ENCODE measurements around the gene CLIP3.

The CLIP3 gene

DNA sequence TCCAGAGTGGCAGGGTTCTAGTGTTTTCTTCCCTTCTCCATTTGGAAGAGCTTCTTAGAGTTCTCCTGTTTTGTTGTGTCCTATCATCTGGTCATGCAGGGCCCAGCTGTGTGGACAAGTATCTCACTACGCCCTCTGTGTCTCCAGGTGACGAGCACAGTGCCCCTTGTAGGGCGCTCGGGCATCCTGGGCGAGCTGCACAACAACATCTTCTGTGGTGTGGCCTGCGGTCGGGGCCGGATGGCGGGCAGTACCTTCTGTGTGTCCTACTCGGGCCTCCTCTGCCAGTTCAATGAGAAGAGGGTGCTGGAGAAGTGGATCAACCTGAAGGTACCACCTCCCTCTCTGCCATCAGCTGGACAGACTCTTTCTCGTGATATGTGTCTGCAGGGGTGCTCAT, 35.0 kb upstream of the CLIP3 start:
- no peak for DNase-seq (ENCODE audit: low read depth in 2 of 2)
- TF ChIP-seq, protein P1, sequence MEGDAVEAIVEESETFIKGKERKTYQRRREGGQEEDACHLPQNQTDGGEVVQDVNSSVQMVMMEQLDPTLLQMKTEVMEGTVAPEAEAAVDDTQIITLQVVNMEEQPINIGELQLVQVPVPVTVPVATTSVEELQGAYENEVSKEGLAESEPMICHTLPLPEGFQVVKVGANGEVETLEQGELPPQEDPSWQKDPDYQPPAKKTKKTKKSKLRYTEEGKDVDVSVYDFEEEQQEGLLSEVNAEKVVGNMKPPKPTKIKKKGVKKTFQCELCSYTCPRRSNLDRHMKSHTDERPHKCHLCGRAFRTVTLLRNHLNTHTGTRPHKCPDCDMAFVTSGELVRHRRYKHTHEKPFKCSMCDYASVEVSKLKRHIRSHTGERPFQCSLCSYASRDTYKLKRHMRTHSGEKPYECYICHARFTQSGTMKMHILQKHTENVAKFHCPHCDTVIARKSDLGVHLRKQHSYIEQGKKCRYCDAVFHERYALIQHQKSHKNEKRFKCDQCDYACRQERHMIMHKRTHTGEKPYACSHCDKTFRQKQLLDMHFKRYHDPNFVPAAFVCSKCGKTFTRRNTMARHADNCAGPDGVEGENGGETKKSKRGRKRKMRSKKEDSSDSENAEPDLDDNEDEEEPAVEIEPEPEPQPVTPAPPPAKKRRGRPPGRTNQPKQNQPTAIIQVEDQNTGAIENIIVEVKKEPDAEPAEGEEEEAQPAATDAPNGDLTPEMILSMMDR (IDR thresholded peaks at IDR 0.05; ENCODE audit: low read depth, low read length) = no peak
- no peak overlapping the region for H3K4me3 ChIP-seq (replicated peaks in 1 of 2; ENCODE audit: low read depth in 2 of 2, low read length in 2 of 2)

DNA sequence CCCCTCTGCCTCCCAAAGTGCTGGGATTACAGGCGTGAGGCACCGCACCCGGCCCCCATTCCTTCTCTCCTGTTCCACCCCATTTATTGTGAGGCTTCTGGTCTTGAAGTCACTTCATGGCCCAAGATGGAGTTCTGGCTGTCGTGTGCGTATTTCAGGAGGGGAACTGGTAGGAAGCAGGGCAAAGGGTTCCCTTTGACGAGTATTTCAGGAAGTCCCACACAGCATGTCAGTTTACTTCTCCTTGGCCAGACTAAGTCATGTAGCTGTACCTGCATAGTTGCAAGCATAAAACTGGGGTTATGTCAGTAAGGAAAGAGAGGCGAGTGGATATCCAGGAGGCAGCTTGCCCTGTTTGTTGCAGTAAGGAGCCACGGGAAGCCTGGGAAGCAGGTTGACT, 32.2 kb upstream of the CLIP3 start:
- no peak for DNase-seq (ENCODE audit: low read depth in 2 of 2)
- no peak overlapping the region for H3K4me3 ChIP-seq (replicated peaks in 1 of 2; ENCODE audit: low read depth in 2 of 2, low read length in 2 of 2)
- TF ChIP-seq, protein P1 (IDR thresholded peaks at IDR 0.05; ENCODE audit: low read depth, low read length) = no peak

DNA sequence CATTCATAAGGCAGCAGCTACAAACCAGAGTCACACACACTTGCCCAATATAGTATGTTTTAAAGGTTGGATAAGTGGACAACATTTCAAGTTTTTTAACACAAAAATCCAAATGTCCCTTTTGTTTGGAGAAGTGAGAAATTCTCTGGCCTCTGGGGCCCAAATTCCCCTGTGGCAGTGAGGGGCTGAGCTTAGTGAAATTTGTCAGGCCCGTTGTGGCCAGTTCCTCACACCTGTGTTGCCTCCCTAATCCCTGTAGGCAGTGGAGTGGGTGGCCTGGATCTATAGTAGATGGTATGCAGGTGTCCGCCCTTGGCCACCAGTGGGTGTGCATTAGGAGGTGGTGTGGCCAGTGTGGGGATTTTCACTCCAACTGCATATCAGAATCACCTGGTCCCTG, 28.7 kb upstream of the CLIP3 start:
- TF ChIP-seq, protein P1 (IDR thresholded peaks at IDR 0.05; ENCODE audit: low read depth, low read length) = no peak
- no peak overlapping the region for H3K4me3 ChIP-seq (replicated peaks in 1 of 2; ENCODE audit: low read depth in 2 of 2, low read length in 2 of 2)
- DNase-seq (ENCODE audit: low read depth in 2 of 2) = no peak

DNA sequence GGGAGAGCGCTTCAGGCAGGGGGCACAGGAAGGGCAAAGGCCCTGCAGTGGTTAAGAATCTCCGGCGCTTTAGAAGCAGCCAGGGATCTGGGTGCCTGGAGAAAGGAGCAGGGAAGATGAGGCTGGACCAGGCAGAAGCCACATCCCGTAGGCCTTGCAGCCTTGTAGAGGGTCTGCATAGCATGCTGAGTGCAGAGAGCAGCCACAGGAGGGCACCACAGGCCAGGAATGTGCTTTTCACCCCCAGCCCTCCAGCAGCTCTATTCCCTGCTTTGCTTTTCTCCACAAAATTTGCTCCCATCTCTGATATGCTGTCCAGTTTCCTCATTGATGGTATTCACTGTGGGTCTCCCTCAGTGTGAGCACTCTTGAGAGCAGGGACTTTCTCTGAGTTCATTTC, 27.8 kb upstream of the CLIP3 start:
- no peak overlapping the region for H3K4me3 ChIP-seq (replicated peaks in 1 of 2; ENCODE audit: low read depth in 2 of 2, low read length in 2 of 2)
- TF ChIP-seq, protein P1 (IDR thresholded peaks at IDR 0.05; ENCODE audit: low read depth, low read length) = peak; percentile 75
- peak; percentile 68 to 78 for DNase-seq (ENCODE audit: low read depth in 2 of 2)

DNA sequence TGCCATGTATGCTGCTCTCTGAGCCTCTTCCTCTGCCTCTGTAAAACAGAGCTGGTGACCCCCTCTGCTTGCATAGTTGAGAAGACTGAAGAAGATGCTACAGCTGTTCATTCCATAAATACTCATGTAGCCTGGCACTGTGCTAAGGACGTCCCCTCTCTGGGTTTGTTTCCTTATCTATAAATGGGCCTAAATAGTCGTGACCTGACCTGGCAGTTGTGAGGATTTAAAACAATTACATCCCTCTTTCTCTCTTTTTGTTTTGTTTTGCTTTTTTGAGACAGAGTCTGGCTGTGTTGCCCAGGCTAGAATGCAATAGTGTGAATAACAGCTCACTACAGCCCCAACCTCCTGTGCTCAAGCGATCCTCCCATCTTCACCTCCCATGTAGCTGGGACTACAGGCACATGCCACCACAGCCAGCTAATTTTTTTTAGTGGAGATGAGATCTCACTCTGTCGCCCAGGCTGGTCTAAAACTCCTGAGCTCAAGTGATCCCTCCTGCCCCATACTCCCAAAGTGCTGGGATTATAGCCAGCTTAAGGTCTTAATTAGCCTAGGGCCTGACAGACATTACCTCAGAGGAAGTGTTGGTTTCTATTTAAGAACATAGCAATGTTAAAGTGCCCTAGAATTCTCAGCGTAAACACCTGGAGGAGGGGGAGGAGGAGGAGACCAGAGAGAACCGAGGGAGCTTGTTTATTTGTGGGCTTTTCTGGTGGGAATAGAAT, 26.7 kb upstream of the CLIP3 start:
- TF ChIP-seq, protein P1 (IDR thresholded peaks at IDR 0.05; ENCODE audit: low read depth, low read length) = no peak
- no peak overlapping the region for H3K4me3 ChIP-seq (replicated peaks in 1 of 2; ENCODE audit: low read depth in 2 of 2, low read length in 2 of 2)
- no peak for DNase-seq (ENCODE audit: low read depth in 2 of 2)

DNA sequence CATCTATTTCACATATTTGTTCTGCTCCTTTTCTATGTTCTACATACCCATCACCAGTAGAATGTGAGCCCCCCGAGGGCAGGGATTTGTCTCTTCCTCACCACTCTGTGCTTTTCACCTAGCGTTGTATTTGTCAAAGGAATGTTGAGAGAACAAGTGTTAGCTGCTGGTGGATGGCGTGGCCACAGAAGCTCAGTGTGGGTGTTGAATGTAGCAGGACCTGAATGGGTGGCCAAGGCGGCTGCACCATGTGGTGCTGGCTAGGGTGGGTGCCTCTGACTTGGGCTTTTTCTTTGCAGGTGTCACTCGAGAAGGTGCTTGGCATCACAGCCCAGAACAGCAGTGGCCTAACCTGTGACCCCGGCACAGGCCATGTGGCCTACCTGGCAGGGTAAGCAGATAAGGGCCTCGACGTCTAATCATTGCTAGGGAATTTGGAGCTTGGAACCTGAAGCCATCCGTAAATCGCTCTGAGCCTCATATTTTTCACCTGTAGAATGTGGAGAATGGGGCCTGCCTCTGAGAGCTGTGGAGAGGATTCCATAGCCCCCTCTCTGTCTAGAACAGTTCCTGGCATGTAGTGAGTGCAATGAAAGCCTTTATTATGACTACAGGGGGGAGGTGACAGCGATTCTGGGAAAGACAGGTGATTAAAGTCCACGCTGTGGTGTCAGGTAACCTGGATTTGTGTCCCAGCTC, 26.0 kb upstream of the CLIP3 start:
- no peak for DNase-seq (ENCODE audit: low read depth in 2 of 2)
- no peak overlapping the region for H3K4me3 ChIP-seq (replicated peaks in 1 of 2; ENCODE audit: low read depth in 2 of 2, low read length in 2 of 2)
- TF ChIP-seq, protein P1 (IDR thresholded peaks at IDR 0.05; ENCODE audit: low read depth, low read length) = no peak
